ENCODE results near the gene LAD1. TPM values are rescaled to one million over a fixed set of nuclear protein-coding genes. Genes with fewer than 3 reads are reported as not detected.

Gene LAD1
- polyA plus RNA-seq, 1 donor from 2014 or later: not detected

- H3K9me3 ChIP-seq (ENCODE audit: low read length): no peaks in the 10 kb centered on the region
- TF ChIP-seq EZH2 (IDR thresholded peaks at IDR 0.05; ENCODE audit: borderline replicate concordance, insufficient read depth, low read length, poor library complexity, severe bottlenecking): no peak
- no peak for TF ChIP-seq CTCF (IDR thresholded peaks at IDR 0.05; ENCODE audit: poor library complexity, severe bottlenecking)
- no peak for TF ChIP-seq SMC3 (conservative IDR thresholded peaks at IDR 0.05; ENCODE audit: poor library complexity)
- no peak for TF ChIP-seq MXI1 (conservative IDR thresholded peaks at IDR 0.05; ENCODE audit: poor library complexity, severe bottlenecking)
- TF ChIP-seq REST (IDR thresholded peaks at IDR 0.05; ENCODE audit: borderline replicate concordance): no peak
- no peak for TF ChIP-seq EP300 (conservative IDR thresholded peaks at IDR 0.05; ENCODE audit: poor library complexity, severe bottlenecking)
- no peak for TF ChIP-seq TAF1 (IDR thresholded peaks at IDR 0.05; ENCODE audit: low read depth)
- TF ChIP-seq POLR2AphosphoS5 (IDR thresholded peaks at IDR 0.05): no peak
- no peak for TF ChIP-seq RAD21 (conservative IDR thresholded peaks at IDR 0.05)
- H3K27me3 ChIP-seq (ENCODE audit: insufficient read depth, low read depth, low read length): peaks cover 37% of the 10 kb centered on the region
Observed at GRCh38 chr1:201403359-201403758, 4.2 kb upstream of the LAD1 start.

DNA sequence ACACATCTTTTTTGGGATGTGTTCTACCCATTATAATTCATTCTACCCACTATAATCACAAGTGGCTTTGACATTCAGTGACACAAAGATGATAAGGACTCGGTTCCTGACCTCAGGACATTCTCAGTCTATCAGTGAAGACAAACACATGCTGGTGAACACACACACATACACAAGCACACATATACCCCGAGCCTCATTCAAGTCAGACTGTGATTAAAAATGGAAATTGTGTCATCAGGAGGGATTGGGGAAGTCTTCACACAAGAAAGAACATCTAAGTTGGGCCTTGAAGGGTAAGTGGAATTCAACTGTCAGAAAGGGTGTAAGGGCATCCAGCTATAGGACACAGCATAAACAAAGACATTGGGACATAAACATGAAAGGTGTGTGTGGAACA lies 2.6 kb upstream of the LAD1 start:
- Histone ChIP-seq H3F3A (ENCODE audit: insufficient read depth, low read length, poor library complexity, severe bottlenecking) (no peaks in the 10 kb centered on the region), H3K4me2 (ENCODE audit: low read length) (no peak overlapping the region), H3K4me3 (ENCODE audit: low read length) (no peak overlapping the region), H3K27ac (ENCODE audit: low read length) (no peak overlapping the region), H4K20me1 (ENCODE audit: insufficient read depth) (no peaks in the 10 kb centered on the region), H2AFZ (ENCODE audit: low read depth, low read length) (no peak overlapping the region), H3K9ac (ENCODE audit: low read length) (no peak overlapping the region), H3K36me3 (ENCODE audit: insufficient read depth, low read length) (no peaks in the 10 kb centered on the region), H3K9me2 (ENCODE audit: insufficient read depth, low read length) (no peaks in the 10 kb centered on the region), H3K9me3 (ENCODE audit: low read length) (no peaks in the 10 kb centered on the region), H3K27me3 (ENCODE audit: insufficient read depth, low read depth, low read length) (peaks cover 50% of the 10 kb centered on the region), H3K79me2 (replicated peaks; ENCODE audit: insufficient read depth, low read length) (no peaks in the 10 kb centered on the region)
- no peak for TF ChIP-seq EZH2 (IDR thresholded peaks at IDR 0.05; ENCODE audit: borderline replicate concordance, insufficient read depth, low read length, poor library complexity, severe bottlenecking)
- no peak for TF ChIP-seq SMC3 (conservative IDR thresholded peaks at IDR 0.05; ENCODE audit: poor library complexity)
- TF ChIP-seq TAF1 (IDR thresholded peaks at IDR 0.05; ENCODE audit: low read depth): no peak
- TF ChIP-seq POLR2AphosphoS5 (IDR thresholded peaks at IDR 0.05): no peak
- no peak for TF ChIP-seq MXI1 (conservative IDR thresholded peaks at IDR 0.05; ENCODE audit: poor library complexity, severe bottlenecking)
- TF ChIP-seq CTCF (IDR thresholded peaks at IDR 0.05; ENCODE audit: poor library complexity, severe bottlenecking): no peak
- TF ChIP-seq RAD21 (conservative IDR thresholded peaks at IDR 0.05): no peak
- TF ChIP-seq EP300 (conservative IDR thresholded peaks at IDR 0.05; ENCODE audit: poor library complexity, severe bottlenecking): no peak
- no peak for TF ChIP-seq REST (IDR thresholded peaks at IDR 0.05; ENCODE audit: borderline replicate concordance)

More at GRCh38 chr1:201403359-201403758, 4.2 kb upstream of the LAD1 start:
- H3K9me2 ChIP-seq (ENCODE audit: insufficient read depth, low read length): no peaks in the 10 kb centered on the region
- H2AFZ ChIP-seq (ENCODE audit: low read depth, low read length): no peak overlapping the region
- no peaks in the 10 kb centered on the region for H3F3A ChIP-seq (ENCODE audit: insufficient read depth, low read length, poor library complexity, severe bottlenecking)
- H3K4me3 ChIP-seq (ENCODE audit: low read length): no peak overlapping the region
- no peaks in the 10 kb centered on the region for H3K79me2 ChIP-seq (replicated peaks; ENCODE audit: insufficient read depth, low read length)
- no peak overlapping the region for H3K9ac ChIP-seq (ENCODE audit: low read length)
- H4K20me1 ChIP-seq (ENCODE audit: insufficient read depth): no peaks in the 10 kb centered on the region
- no peaks in the 10 kb centered on the region for H3K36me3 ChIP-seq (ENCODE audit: insufficient read depth, low read length)
- no peak overlapping the region for H3K4me2 ChIP-seq (ENCODE audit: low read length)
- no peak overlapping the region for H3K27ac ChIP-seq (ENCODE audit: low read length)

Data from neural cell (in vitro differentiated cells).